HG02642 (cell line): Measurements from ENCODE around the gene DIRAS1.
A peak's percentile ranks its signal among the peaks of the same experiment; 100 is the strongest.
"Not testable (repeated sequence)": the region's sequence is repeated elsewhere in the genome, so short reads cannot be mapped to it uniquely, and the experiment has no call there.

ENCODE experiments used
- ATAC-seq: cut with Tn5 transposase; IDR thresholded peaks from one replicate; pipeline ENCODE4 v1.9.1; 2021; ENCODE audit warnings: mild to moderate bottlenecking; ENCODE audit not compliant: unreplicated experiment, poor library complexity

DIRAS1 gene

GRCh38 chr19:2686360-2686759, 34.8 kb downstream of the DIRAS1 start:
- no peak for ATAC-seq

DNA sequence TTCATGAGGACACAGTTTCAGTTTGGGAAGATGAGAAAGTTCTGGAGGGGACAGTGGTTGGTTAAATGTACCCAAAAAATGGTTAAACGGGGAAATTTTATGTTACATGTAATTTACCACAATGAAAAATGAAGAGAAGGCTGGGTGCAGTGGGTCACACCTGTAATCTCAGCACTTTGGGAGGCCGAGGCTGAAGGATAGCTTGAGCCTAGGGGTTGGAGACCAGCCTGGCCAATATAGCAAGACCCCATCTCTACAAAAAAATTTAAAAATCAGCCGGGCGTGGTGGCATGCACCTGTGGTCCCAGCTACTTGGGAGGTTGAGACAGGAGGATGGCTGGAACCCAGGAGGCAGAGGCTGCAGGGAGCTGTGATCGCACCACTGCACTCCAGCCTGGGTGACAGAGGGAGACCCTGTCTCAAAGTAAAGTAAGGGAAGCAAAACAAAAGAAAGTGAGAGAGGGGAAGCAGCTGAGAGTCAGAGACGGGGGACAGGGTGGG, 35.9 kb downstream of the DIRAS1 start:
- ATAC-seq: no peak

- ATAC-seq: no peak
Measured at GRCh38 chr19:2683430-2684003, 37.7 kb downstream of the DIRAS1 start.

DNA sequence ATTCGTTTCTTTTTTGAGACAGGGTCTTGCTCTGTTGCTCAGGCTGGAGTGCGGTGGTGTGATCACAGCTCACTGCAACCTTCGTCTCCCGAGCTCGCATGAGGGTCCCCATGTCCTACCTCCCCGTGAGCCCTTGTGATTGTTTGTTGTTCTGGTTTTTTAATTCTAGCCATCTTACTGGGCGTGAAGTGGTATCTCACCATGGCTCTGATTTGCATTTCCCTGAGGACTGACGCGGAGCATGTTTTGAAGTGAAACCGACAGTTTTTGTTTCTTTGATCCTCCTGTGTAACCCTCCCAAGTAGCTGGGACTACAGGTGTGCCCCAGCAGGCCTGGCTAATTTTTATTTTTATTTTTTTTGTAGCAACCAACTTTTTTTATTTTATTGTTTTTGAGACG, 40.4 kb downstream of the DIRAS1 start:
- ATAC-seq: peak; percentile 38

- ATAC-seq: no peak
Measured at GRCh38 chr19:2679439-2679838, 41.7 kb downstream of the DIRAS1 start.

DNA sequence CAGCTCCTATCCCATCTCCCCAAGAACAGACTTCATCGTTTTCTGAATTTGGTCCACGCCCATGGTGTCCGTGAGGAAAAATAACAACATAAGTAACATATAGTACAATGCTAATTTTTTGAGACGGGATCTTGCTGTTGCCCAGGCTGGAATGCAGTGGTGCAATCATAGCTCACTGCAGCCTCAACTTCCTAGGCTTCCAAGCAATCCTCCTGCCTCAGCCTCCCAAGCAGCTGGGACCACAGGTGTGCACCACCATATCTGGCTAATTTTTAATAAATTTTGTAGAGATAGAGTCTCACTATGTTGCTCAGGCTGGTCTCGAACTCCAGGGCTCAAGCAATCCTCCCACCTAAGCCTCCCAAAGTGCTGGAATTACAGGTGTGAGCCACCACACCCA, 42.2 kb downstream of the DIRAS1 start:
- ATAC-seq: not testable (repeated sequence)

- ATAC-seq: peak; percentile 46
Measured at GRCh38 chr19:2678044-2678671, 43.0 kb downstream of the DIRAS1 start.

- no peak for ATAC-seq
Measured at GRCh38 chr19:2676823-2677222, 44.3 kb downstream of the DIRAS1 start.

GRCh38 chr19:2675892-2676291, 45.3 kb downstream of the DIRAS1 start:
- no peak for ATAC-seq

- ATAC-seq: no peak
Measured at GRCh38 chr19:2670217-2670616, 51.0 kb downstream of the DIRAS1 start.

- ATAC-seq: no peak
Measured at GRCh38 chr19:2668175-2668763, 52.9 kb downstream of the DIRAS1 start.

DNA sequence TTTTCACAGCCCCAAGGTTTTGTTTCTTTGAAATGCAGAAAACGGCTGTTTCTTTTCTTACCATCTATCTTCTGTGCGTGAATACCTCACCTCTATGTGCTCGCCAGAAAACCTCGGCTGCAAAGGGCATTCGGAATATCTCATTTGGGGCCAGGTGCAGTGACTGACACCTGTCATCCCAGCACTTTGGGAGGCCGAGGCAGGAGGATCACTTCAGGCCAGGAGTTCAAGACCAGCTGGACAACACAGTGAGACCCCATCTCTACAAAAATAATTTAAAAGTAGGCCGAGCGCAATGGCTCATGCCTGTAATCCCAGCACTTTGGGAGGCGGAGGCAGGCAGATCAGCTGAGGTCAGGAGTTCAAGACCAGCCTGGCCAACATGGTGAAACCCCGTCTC, 53.8 kb downstream of the DIRAS1 start:
- ATAC-seq: not testable (repeated sequence)

DNA sequence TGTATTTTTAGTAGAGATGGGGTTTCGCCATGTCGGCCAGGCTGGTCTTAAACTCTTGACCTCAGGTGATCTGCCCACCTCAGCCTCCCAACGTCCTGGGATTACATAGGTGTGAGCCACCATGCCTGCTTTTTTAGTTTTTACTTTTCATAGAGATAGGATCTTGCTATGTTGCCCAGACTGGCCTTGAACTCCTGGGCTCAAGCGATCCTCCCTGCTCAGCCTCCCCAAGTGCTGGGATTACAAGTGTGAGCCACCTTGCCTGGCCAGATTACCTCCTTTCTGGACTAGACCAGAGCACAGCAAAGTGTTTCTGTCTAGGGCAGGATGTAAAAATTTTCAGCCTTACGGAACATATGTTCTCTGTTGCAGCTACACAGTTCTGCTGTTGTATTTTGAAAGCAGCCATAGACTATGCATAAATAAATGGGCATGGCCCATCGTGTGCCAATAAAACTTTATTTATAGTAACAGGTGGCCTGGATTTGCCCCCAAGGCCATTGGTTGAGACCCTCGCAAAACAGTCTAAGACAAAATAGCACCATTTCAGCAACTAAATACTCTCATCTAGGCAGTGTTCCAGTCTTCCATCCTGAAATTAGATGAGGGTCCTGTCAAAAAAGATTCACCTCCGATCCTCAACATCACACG, 54.7 kb downstream of the DIRAS1 start:
- no peak for ATAC-seq

DNA sequence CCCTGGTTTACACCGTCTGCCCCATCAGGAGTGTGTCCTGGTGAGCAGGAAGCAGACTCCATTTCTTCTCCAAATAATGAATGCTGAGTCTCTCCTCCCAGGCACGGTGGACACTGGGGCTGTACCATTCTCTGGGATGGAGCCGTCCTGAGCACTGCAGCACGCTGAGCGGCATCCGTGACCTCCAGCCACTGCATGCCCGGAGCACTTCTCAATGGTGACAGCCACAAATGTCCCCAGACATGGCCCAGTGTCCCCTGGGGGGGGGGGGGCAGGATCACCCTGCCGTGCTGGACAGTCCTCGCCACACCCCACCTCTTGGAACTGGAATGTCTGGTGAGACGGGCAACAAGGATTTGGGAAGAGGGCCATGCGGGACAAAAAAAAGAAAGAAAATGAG, 56.1 kb downstream of the DIRAS1 start:
- no peak for ATAC-seq
